H1 (cell line): ENCODE data around the gene ANKRD12. TPM values are rescaled to one million over a fixed set of nuclear protein-coding genes. Genes with fewer than 3 reads are reported as not detected.

Experiments
- CTCF ChIA-PET: fragments of 300-600 bp; sonication (Branson Sonifier 250); formaldehyde crosslinking; loops from one replicate; lab custom pipeline; 2021; ENCODE audit not compliant: partially characterized antibody; lab: Charles Lee
- POLR2A ChIA-PET: fragments of 300-600 bp; sonication (Branson Sonifier 250); formaldehyde crosslinking; loops from one replicate; lab custom pipeline; 2021; ENCODE audit warnings: inconsistent platforms; ENCODE audit not compliant: partially characterized antibody; lab: Charles Lee
- DNase-seq, 2 experiments: peaks; one replicate each; pipeline versions ENCODE4 v3.0.0 to v3.0.0-alpha.2; 2010 to 2022; ENCODE audit warnings: low spot score in 2 of 2, low read depth in 1 of 2, mixed read lengths in 1 of 2
- FAIRE-seq: peaks from 2 replicates; lab custom pipeline; 2011; peaks lifted over from hg19 to GRCh38; lab: Jason Lieb, UNC
- H2AFZ ChIP-seq: 2 replicates; pipeline ENCODE4 v1.8.1; 2012; ENCODE audit warnings: low read length, inconsistent platforms
- H2AK5ac ChIP-seq: 2 replicates; pipeline ENCODE4 v1.6.1; 2013; ENCODE audit warnings: low read depth, low read length
- H2BK120ac ChIP-seq: replicated peaks from 2 replicates; pipeline ENCODE3; 2013; ENCODE audit warnings: low read depth, low read length, inconsistent platforms
- H2BK12ac ChIP-seq: 2 replicates; pipeline ENCODE4 v1.6.1; 2013; ENCODE audit warnings: low read depth, low read length
- H2BK15ac ChIP-seq: 2 replicates; pipeline ENCODE4 v1.6.1; 2013; ENCODE audit warnings: low read length
- H2BK20ac ChIP-seq: 2 replicates; pipeline ENCODE4 v1.6.1; 2013; ENCODE audit warnings: low read length
- H2BK5ac ChIP-seq: 2 replicates; pipeline ENCODE4 v1.6.1; 2013; ENCODE audit warnings: low read depth, low read length
- H3K14ac ChIP-seq: 2 replicates; pipeline ENCODE4 v1.6.1; 2013; ENCODE audit warnings: inconsistent platforms; ENCODE audit not compliant: insufficient read length
- H3K18ac ChIP-seq: 2 replicates; pipeline ENCODE4 v1.6.1; 2013; ENCODE audit warnings: low read length; ENCODE audit errors: extremely low read depth
- H3K23ac ChIP-seq: 2 replicates; pipeline ENCODE4 v1.6.1; 2013; ENCODE audit warnings: inconsistent platforms; ENCODE audit not compliant: insufficient read length
- H3K23me2 ChIP-seq: 2 replicates; pipeline ENCODE4 v1.6.1; 2013; ENCODE audit warnings: low read depth, low read length
- H3K27ac ChIP-seq: 2 replicates; pipeline ENCODE4 v1.6.1; 2011; ENCODE audit warnings: low read depth, low read length, inconsistent platforms
- H3K27me3 ChIP-seq, 4 experiments: replicated peaks in 1 of 4; 1 replicate in 1 of 4; 2 replicates in 3 of 4; pipeline versions ENCODE4 v1.6.1 to v1.8.1; 2011 to 2013; ENCODE audit warnings: low read length in 3 of 4, mild to moderate bottlenecking in 3 of 4, inconsistent platforms in 2 of 4, mixed read lengths in 2 of 4, moderate library complexity in 1 of 4; ENCODE audit not compliant: control insufficient read depth in 3 of 4, insufficient read depth in 3 of 4; ENCODE audit errors: extremely low read depth in 1 of 4
- H3K36me3 ChIP-seq, 4 experiments: 2 replicates each; pipeline versions ENCODE4 v1.6.1 to v1.8.1; 2011 to 2013; ENCODE audit warnings: mild to moderate bottlenecking in 4 of 4, low read length in 3 of 4, moderate library complexity in 2 of 4, control low read depth in 1 of 4, inconsistent platforms in 1 of 4; ENCODE audit not compliant: insufficient read depth in 4 of 4, control insufficient read depth in 2 of 4
- H3K4ac ChIP-seq: replicated peaks from 2 replicates; pipeline ENCODE3; 2013; ENCODE audit warnings: low read length, low read depth, mixed read lengths, inconsistent platforms; ENCODE audit not compliant: insufficient read length
- H3K4me1 ChIP-seq, 4 experiments: replicated peaks in 1 of 4; 1 replicate in 1 of 4; 2 replicates in 3 of 4; pipeline versions ENCODE4 v1.6.1 to v1.8.1; 2011 to 2013; ENCODE audit warnings: low read length in 3 of 4, inconsistent platforms in 2 of 4, mixed read lengths in 1 of 4; ENCODE audit not compliant: insufficient read depth in 4 of 4, control insufficient read depth in 3 of 4
- H3K4me2 ChIP-seq, 2 experiments: 2 replicates each; pipeline versions ENCODE4 v1.6.1 to v1.8.1; 2011 to 2013; ENCODE audit warnings: low read depth in 2 of 2, low read length in 2 of 2, control low read depth in 1 of 2, inconsistent platforms in 1 of 2, mild to moderate bottlenecking in 1 of 2; ENCODE audit not compliant: insufficient read depth in 1 of 2
- H3K4me3 ChIP-seq, 4 experiments: fragments of 200-600, 300-600 bp in 1 of 4; sonication (generic), shearing (Covaris generic), sonication (Bioruptor Twin) in 1 of 4; 2 replicates each; pipeline versions ENCODE4 v1.5.1 to v1.8.1; 2011 to 2016; ENCODE audit warnings: low read length in 4 of 4, low read depth in 3 of 4, control low read depth in 2 of 4, inconsistent platforms in 2 of 4, mild to moderate bottlenecking in 2 of 4, mixed read lengths in 1 of 4, moderate library complexity in 1 of 4; ENCODE audit not compliant: insufficient read depth in 2 of 4; ENCODE audit errors: extremely low read depth in 1 of 4
- H3K56ac ChIP-seq: replicated peaks from 2 replicates; pipeline ENCODE3; 2013; ENCODE audit warnings: low read depth, mild to moderate bottlenecking, mixed read lengths, low read length, inconsistent platforms; ENCODE audit not compliant: insufficient read length
- H3K79me1 ChIP-seq: 2 replicates; pipeline ENCODE4 v1.6.1; 2013; ENCODE audit warnings: low read depth, low read length, control low read depth
- H3K79me2 ChIP-seq, 2 experiments: 2 replicates each; pipeline versions ENCODE4 v1.6.1 to v1.8.1; 2012 to 2013; ENCODE audit warnings: low read length in 2 of 2, mild to moderate bottlenecking in 2 of 2, inconsistent platforms in 1 of 2; ENCODE audit not compliant: insufficient read depth in 2 of 2, control insufficient read depth in 1 of 2
- H3K9ac ChIP-seq, 4 experiments: replicated peaks in 1 of 4; 1 replicate in 1 of 4; 2 replicates in 3 of 4; pipeline versions ENCODE4 v1.6.1 to v1.8.1; 2011 to 2013; ENCODE audit warnings: low read depth in 3 of 4, low read length in 3 of 4, control low read depth in 2 of 4, mild to moderate bottlenecking in 2 of 4, moderate library complexity in 2 of 4, inconsistent platforms in 1 of 4; ENCODE audit errors: extremely low read depth in 1 of 4
- H3K9me3 ChIP-seq, 2 experiments: 2 replicates each; pipeline versions ENCODE4 v1.6.1 to v1.8.1; 2012 to 2013; ENCODE audit warnings: mild to moderate bottlenecking in 2 of 2, moderate library complexity in 2 of 2, control low read depth in 1 of 2, inconsistent platforms in 1 of 2, low read depth in 1 of 2, low read length in 1 of 2, mixed read lengths in 1 of 2; ENCODE audit not compliant: insufficient read depth in 2 of 2
- H4K20me1 ChIP-seq, 2 experiments: replicated peaks in 1 of 2; 2 replicates each; pipeline versions ENCODE3 to v1.8.1; 2011 to 2013; ENCODE audit warnings: inconsistent platforms in 2 of 2, low read length in 2 of 2, mild to moderate bottlenecking in 1 of 2; ENCODE audit not compliant: insufficient read depth in 2 of 2, control insufficient read depth in 1 of 2
- H4K5ac ChIP-seq: 2 replicates; pipeline ENCODE4 v1.6.1; 2013; ENCODE audit warnings: low read length, low read depth, mixed read lengths, inconsistent platforms; ENCODE audit not compliant: insufficient read length
- H4K8ac ChIP-seq: 2 replicates; pipeline ENCODE4 v1.8.0; 2013; ENCODE audit warnings: mild to moderate bottlenecking, moderate library complexity, low read length, inconsistent platforms; ENCODE audit not compliant: insufficient read depth; ENCODE audit errors: extremely low read depth
- H4K91ac ChIP-seq: replicated peaks from 2 replicates; pipeline ENCODE3; 2013; ENCODE audit warnings: low read length, mixed read lengths, inconsistent platforms; ENCODE audit not compliant: insufficient read length
- HDAC2 ChIP-seq, 2 experiments: fragments of 300-600 bp in 1 of 2; sonication (generic) in 1 of 2; IDR thresholded peaks; 2 replicates each; pipeline ENCODE4 v1.6.1; 2011 to 2012; ENCODE audit warnings: low read depth in 2 of 2, low read length in 2 of 2, mild to moderate bottlenecking in 2 of 2, moderate library complexity in 2 of 2, borderline replicate concordance in 1 of 2, inconsistent platforms in 1 of 2
- HDAC6 ChIP-seq: IDR thresholded peaks from one replicate; pipeline ENCODE4 v1.7.1; 2012; ENCODE audit warnings: low read depth, mild to moderate bottlenecking, inconsistent platforms, low read length, moderate library complexity
- POLR2A ChIP-seq, 2 experiments: IDR thresholded peaks; 1 replicate in 1 of 2; 2 replicates in 1 of 2; pipeline ENCODE4 v1.6.1; 2011; ENCODE audit warnings: low read depth in 2 of 2, low read length in 2 of 2, mild to moderate bottlenecking in 2 of 2; ENCODE audit errors: control extremely low read depth in 1 of 2
- SIN3A ChIP-seq, 2 experiments: IDR thresholded peaks in 1 of 2; conservative IDR thresholded peaks in 1 of 2; 2 replicates each; pipeline ENCODE4 v1.6.1; 2011 to 2012; ENCODE audit warnings: low read length in 2 of 2, improper control_type of control experiment in 1 of 2, low read depth in 1 of 2, mild to moderate bottlenecking in 1 of 2
- SIRT6 ChIP-seq: IDR thresholded peaks from one replicate; pipeline ENCODE4 v1.7.1; 2012; ENCODE audit warnings: low read length, inconsistent platforms
- SIX5 ChIP-seq: IDR thresholded peaks from 2 replicates; pipeline ENCODE4 v1.6.1; 2011; ENCODE audit warnings: mild to moderate bottlenecking, low read depth, low read length
- TCF12 ChIP-seq: IDR thresholded peaks from 2 replicates; pipeline ENCODE4 v1.6.1; 2011; ENCODE audit warnings: low read depth, mild to moderate bottlenecking, low read length
- WGBS, 2 experiments: shearing (Covaris generic) in 1 of 2; methylation state at CpG; one replicate each; pipeline versions ENCODE4 v1.1.6 to v1.1.7; 2013 to 2015; ENCODE audit warnings: low lambda C conversion rate in 2 of 2, mixed read lengths in 2 of 2, inconsistent platforms in 1 of 2, low coverage in 1 of 2, missing lambda C conversion rate in 1 of 2; ENCODE audit not compliant: insufficient replicate concordance in 2 of 2, insufficient coverage in 1 of 2, insufficient read length in 1 of 2; ENCODE audit errors: extremely low coverage in 1 of 2, missing lambda C conversion rate in 1 of 2; 5-methylcytosine and 5-hydroxymethylcytosine counted together
- polyA plus RNA-seq, 7 experiments: library from polyadenylated mRNA; depleted of rRNA in 3 of 7; stranded (reverse) in 5 of 7; unstranded in 2 of 7; fragments of >200 nt in 5 of 7; fragments of 200-250 nt in 2 of 7; gene quantifications; 1 replicate in 5 of 7; 2 replicates in 1 of 7; 4 replicates in 1 of 7; pipeline versions ENCODE4 v1.2.1 to v1.2.3, GENCODE V29; 2011 to 2013; ENCODE audit warnings: missing spikeins in 2 of 7, mixed read lengths in 2 of 7
- total RNA-seq: library from RNA; stranded (reverse); fragmentation: NEBNext Ultra II Directional; extraction: Animal tissue kit (Norgen Biotek cat#: 25700); gene quantifications from 2 replicates; pipeline ENCODE4 v1.2.1, GENCODE V29; 2021

The ANKRD12 gene
- total and polyA plus RNA-seq, 2 of the 8 experiments (the other 6 are each of a cell fraction or from before 2014, with no cell fraction given) = 2.6 to 37.9 TPM

- Histone ChIP-seq H2AFZ (no peak overlapping the region), H3K4me3 (no peak overlapping the region), H3K56ac (no peak overlapping the region), H4K8ac (no peak overlapping the region), H3K79me1 (no peaks in the 10 kb centered on the region), H3K14ac (no peak overlapping the region), H3K9ac (no peak overlapping the region), H2BK5ac (no peak overlapping the region), H3K4me2 (no peak overlapping the region), H3K23ac (no peak overlapping the region), H2AK5ac (no peak overlapping the region), H3K23me2 (no peaks in the 10 kb centered on the region), H2BK120ac (no peak overlapping the region), H4K91ac (no peak overlapping the region)
- no peak for DNase-seq
- no peak for FAIRE-seq
- 89% methylated on average over 2 of the region's 2 CpGs; no CpG with 5 or more reads in 1 of the 2 experiments for WGBS, 2 experiments
- TF ChIP-seq POLR2A (IDR thresholded peaks at IDR 0.05; ENCODE audit: control extremely low read depth in 1 of 2, low read depth in 2 of 2, low read length in 2 of 2) (no peak), HDAC6 (no peak), SIRT6 (no peak), SIN3A (conservative IDR thresholded peaks at IDR 0.05 in 1 of 2, IDR thresholded peaks at IDR 0.05 in 1 of 2; ENCODE audit: low read depth in 1 of 2, low read length in 2 of 2) (no peak), SIX5 (no peak), TCF12 (no peak), HDAC2 (IDR thresholded peaks at IDR 0.05; ENCODE audit: borderline replicate concordance in 1 of 2, low read depth in 2 of 2, low read length in 2 of 2) (no peak)
- TF ChIP-seq, all 59 proteins: peak for 0
- H2BK15ac ChIP-seq = no peak overlapping the region
- no peak overlapping the region for H2BK20ac ChIP-seq
- H3K27me3 ChIP-seq = no peaks in the 10 kb centered on the region
- peaks cover 0 to 12% (median 5%) of the 10 kb centered on the region in 4 experiments; a peak in 3 of 7 replicates for H3K4me1 ChIP-seq
- no peak overlapping the region for H3K4ac ChIP-seq
- H3K36me3 ChIP-seq = no peaks in the 10 kb centered on the region
- H3K79me2 ChIP-seq = no peaks in the 10 kb centered on the region
- no peak overlapping the region for H3K18ac ChIP-seq
- ChIA-PET CTCF (no interaction called here), POLR2A (interaction anchor here (1.1 kb wide), 1 partner anchor 17 kb away, joined by 3 read pairs; no protein-coding TSS in a partner anchor)
- no peak overlapping the region for H3K27ac ChIP-seq
- H2BK12ac ChIP-seq = no peak overlapping the region
- H4K20me1 ChIP-seq = no peaks in the 10 kb centered on the region
- no peaks in the 10 kb centered on the region for H3K9me3 ChIP-seq
- no peak overlapping the region for H4K5ac ChIP-seq
These were observed 43.9 kb upstream of the ANKRD12 start for GRCh38 chr18:9092665-9093064.
